ENCODE results near the gene MAP2K4. TPM values are rescaled to one million over a fixed set of nuclear protein-coding genes. Genes with fewer than 3 reads are reported as not detected.

MAP2K4 gene
- total and polyA plus RNA-seq, 2 of the 8 experiments (the other 6 are each of a cell fraction or from before 2014, with no cell fraction given) = 14.2 to 37.3 TPM

- TF ChIP-seq PHF8 (conservative IDR thresholded peaks at IDR 0.05; ENCODE audit: low read depth, low read length) (no peak), JUND (IDR thresholded peaks at IDR 0.05; ENCODE audit: low read length) (no peak), CBX5 (IDR thresholded peaks at IDR 0.05; ENCODE audit: low read depth, low read length) (no peak), YY1 (IDR thresholded peaks at IDR 0.05; ENCODE audit: low read depth, low read length) (no peak)
These were observed 117.2 kb downstream of the MAP2K4 start (continued) for GRCh38 chr17:12137859-12138258.
